Stomach smooth muscle (tissue), 2 donors: Measurements from ENCODE around the gene DUOX1.

Source experiments
- H3K27ac ChIP-seq: one replicate; pipeline ENCODE4 v1.7.0; 2013; ENCODE audit warnings: mild to moderate bottlenecking, low read length, inconsistent platforms
- H3K27me3 ChIP-seq, 2 donors: one replicate each; pipeline ENCODE4 v1.7.0; 2013; ENCODE audit warnings: low read length in 2 of 2; ENCODE audit not compliant: insufficient read depth in 2 of 2, control insufficient read depth in 1 of 2
- H3K36me3 ChIP-seq, 2 donors: one replicate each; pipeline ENCODE4 v1.7.0; 2013; ENCODE audit warnings: low read length in 2 of 2; ENCODE audit not compliant: control insufficient read depth in 2 of 2, insufficient read depth in 2 of 2
- H3K4me1 ChIP-seq: one replicate; pipeline ENCODE4 v1.7.0; 2013; ENCODE audit warnings: low read length; ENCODE audit not compliant: control insufficient read depth, insufficient read depth
- H3K4me3 ChIP-seq, 2 donors: one replicate each; pipeline ENCODE4 v1.7.0; 2013; ENCODE audit warnings: low read length in 2 of 2
- H3K9ac ChIP-seq, 2 donors: one replicate each; pipeline ENCODE4 v1.7.0; 2013; ENCODE audit warnings: low read length in 2 of 2, mild to moderate bottlenecking in 1 of 2
- H3K9me3 ChIP-seq, 2 donors: one replicate each; pipeline ENCODE4 v1.7.0; 2013; ENCODE audit warnings: low read length in 2 of 2; ENCODE audit not compliant: control insufficient read depth in 2 of 2
- donor health status: healthy.
- donor health status: Pancreatic carcinoma.

DUOX1 gene

GRCh38 chr15:45199136-45199810 is 69.5 kb downstream of the DUOX1 start:
- peak overlapping the region; percentile 81 to 95 for H3K4me3 ChIP-seq
- H3K36me3 ChIP-seq, result no peaks in the 10 kb centered on the region
- peaks cover 16% of the 10 kb centered on the region for H3K4me1 ChIP-seq

GRCh38 chr15:45200001-45200798 is 70.4 kb downstream of the DUOX1 start:
- H3K9me3 ChIP-seq, result no peaks in the 10 kb centered on the region
- H3K4me3 ChIP-seq, result peak overlapping the region; percentile 50 to 95
- H3K27ac ChIP-seq, result peak overlapping the region; percentile 98
- peak overlapping the region; percentile 60 to 92 for H3K9ac ChIP-seq
- peaks cover 16% of the 10 kb centered on the region for H3K4me1 ChIP-seq
- no peaks in the 10 kb centered on the region for H3K36me3 ChIP-seq
- H3K27me3 ChIP-seq, result no peaks in the 10 kb centered on the region

More at GRCh38 chr15:45199136-45199810, 69.5 kb downstream of the DUOX1 start:
- Histone ChIP-seq H3K27ac (peak overlapping the region; percentile 98), H3K27me3 (no peaks in the 10 kb centered on the region), H3K9ac (peak overlapping the region; percentile 60 to 92), H3K9me3 (no peaks in the 10 kb centered on the region)

GRCh38 chr15:45200799-45201556 is 71.2 kb downstream of the DUOX1 start:
- Histone ChIP-seq H3K9me3 (no peaks in the 10 kb centered on the region), H3K36me3 (no peaks in the 10 kb centered on the region), H3K9ac (peak overlapping the region; percentile 60 to 92), H3K27ac (peak overlapping the region; percentile 98), H3K4me1 (peaks cover 16% of the 10 kb centered on the region), H3K27me3 (no peaks in the 10 kb centered on the region), H3K4me3 (peak overlapping the region; percentile 50 to 95)

GRCh38 chr15:45201557-45201859 is 71.7 kb downstream of the DUOX1 start:
- Histone ChIP-seq H3K9ac (peak overlapping the region in 1 of 2 donors; percentile 92), H3K27ac (peak overlapping the region; percentile 98), H3K36me3 (no peaks in the 10 kb centered on the region), H3K4me1 (peaks cover 16% of the 10 kb centered on the region), H3K27me3 (no peaks in the 10 kb centered on the region), H3K9me3 (no peaks in the 10 kb centered on the region), H3K4me3 (peak overlapping the region in 1 of 2 donors; percentile 95)

- Histone ChIP-seq H3K27ac (peak overlapping the region; percentile 98), H3K4me3 (no peak overlapping the region), H3K4me1 (peaks cover 16% of the 10 kb centered on the region), H3K27me3 (no peaks in the 10 kb centered on the region), H3K9me3 (no peaks in the 10 kb centered on the region), H3K36me3 (no peaks in the 10 kb centered on the region), H3K9ac (no peak overlapping the region)
Measured at GRCh38 chr15:45201869-45202268, 72.1 kb downstream of the DUOX1 start.

GRCh38 chr15:45203182-45203581 is 73.4 kb downstream of the DUOX1 start:
- Histone ChIP-seq H3K36me3 (no peaks in the 10 kb centered on the region), H3K27ac (no peak overlapping the region), H3K27me3 (no peaks in the 10 kb centered on the region), H3K4me1 (peaks cover 16% of the 10 kb centered on the region), H3K9ac (no peak overlapping the region), H3K4me3 (no peak overlapping the region), H3K9me3 (no peaks in the 10 kb centered on the region)

- Histone ChIP-seq H3K9me3 (no peaks in the 10 kb centered on the region), H3K4me3 (no peak overlapping the region), H3K4me1 (peaks cover 9% of the 10 kb centered on the region), H3K27me3 (no peaks in the 10 kb centered on the region), H3K9ac (no peak overlapping the region), H3K36me3 (no peaks in the 10 kb centered on the region), H3K27ac (no peak overlapping the region)
Measured at GRCh38 chr15:45205192-45205591, 75.4 kb downstream of the DUOX1 start.

GRCh38 chr15:45212493-45212892 is 82.7 kb downstream of the DUOX1 start:
- no peaks in the 10 kb centered on the region for H3K36me3 ChIP-seq
- no peaks in the 10 kb centered on the region for H3K27me3 ChIP-seq
- H3K27ac ChIP-seq, result no peak overlapping the region

More at GRCh38 chr15:45212493-45212892, 82.7 kb downstream of the DUOX1 start:
- Histone ChIP-seq H3K9ac (no peak overlapping the region), H3K4me1 (no peaks in the 10 kb centered on the region), H3K4me3 (no peak overlapping the region), H3K9me3 (peaks cover 0 to 2% of the 10 kb centered on the region in 2 donors)
